ENCODE results near the gene CRTC3. TPM values are rescaled to one million over a fixed set of nuclear protein-coding genes. Genes with fewer than 3 reads are reported as not detected.
A peak's percentile ranks its signal among the peaks of the same experiment; 100 is the strongest.
"Not testable (repeated sequence)": the region's sequence is repeated elsewhere in the genome, so short reads cannot be mapped to it uniquely, and the experiment has no call there.

CRTC3 gene
- total RNA-seq, 1 donor: 58.2 TPM

DNA sequence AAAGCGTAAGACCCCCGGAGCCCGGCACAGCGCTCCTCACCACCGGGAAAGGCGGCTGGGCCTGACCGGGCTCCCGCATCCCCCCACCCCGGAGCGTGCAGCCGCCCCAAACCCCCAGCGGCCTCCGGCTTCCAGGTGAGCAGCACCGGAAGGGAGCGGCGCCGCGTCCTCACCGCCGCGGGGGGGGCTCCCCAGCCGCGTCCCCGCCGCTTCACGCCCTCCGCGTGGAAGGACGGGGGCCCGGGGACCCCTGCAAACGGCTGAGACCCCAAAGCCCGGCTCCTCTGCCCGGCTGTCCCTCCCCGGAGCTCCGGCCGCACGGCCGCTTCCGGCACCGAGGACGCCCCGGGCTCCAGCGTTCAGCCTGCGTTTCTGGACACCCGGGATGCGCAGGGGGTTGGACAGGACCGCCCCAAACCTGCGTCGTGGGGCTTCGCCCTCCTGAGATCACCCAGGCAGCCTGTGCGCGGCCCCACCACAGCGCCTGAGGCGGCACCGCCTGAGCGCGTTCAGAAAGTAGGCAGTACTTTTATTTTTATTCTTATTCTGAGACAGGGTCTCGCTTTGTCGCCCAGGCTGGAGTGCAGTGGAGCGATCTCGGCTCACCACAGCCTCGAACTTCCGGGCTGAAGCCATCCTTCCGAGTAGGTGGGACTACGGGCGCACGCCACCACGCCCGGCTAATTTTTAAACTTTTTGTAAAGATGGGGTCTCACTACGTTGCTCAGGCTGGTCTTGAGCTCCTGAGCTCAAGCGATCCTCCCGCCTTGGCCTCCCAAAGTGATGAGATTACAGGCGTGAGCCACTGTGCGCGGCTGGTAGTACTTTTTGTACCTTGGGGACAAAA is 135.8 kb downstream of the CRTC3 start:
- peaks cover 3% of the 10 kb centered on the region for H3K27me3 ChIP-seq (ENCODE audit: insufficient read depth, low read length)
- H3K9me3 ChIP-seq (ENCODE audit: low read depth, low read length): no peaks in the 10 kb centered on the region
- H3K4me3 ChIP-seq (ENCODE audit: low read length): peak overlapping the region; percentile 67
- H3K4me1 ChIP-seq (ENCODE audit: insufficient read depth, low read length): peaks cover 42% of the 10 kb centered on the region

DNA sequence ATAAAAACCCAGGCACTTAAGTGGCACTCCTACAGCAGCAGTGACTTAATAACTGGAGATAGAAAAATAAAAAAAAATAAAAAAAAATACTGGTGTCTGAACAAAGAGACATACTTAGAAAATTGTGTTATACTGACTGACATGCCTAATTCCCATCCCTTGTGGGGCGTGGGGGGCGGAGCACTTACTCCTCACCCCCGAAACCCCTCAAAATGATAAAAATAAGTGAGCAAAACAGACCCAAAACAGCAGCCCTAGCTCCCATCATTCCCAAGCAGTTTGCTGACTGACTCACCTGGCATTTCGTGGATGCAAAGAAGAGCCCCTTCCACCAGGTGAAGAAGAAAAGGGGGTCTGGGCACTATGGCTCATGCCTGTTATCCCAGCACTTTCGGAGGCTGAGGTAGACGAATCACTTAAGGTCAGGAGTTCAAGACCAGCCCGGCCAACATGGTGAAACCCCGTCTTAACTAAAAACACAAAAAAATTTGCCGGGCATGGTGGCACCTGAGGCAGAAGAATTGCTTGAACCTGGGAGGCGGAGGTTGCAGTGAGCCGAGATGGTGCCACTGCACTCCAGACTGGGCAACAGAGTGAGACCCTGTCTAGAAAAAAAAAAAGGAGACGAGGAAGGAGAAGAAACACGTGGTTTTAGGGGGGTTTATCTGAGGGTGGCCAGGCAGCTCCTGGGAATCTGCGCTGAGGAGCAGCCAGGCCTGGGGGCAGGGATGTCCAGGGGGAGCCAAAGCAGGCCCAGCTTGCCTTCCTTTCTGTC is 136.6 kb downstream of the CRTC3 start:
- H3K9me3 ChIP-seq (ENCODE audit: low read depth, low read length): no peaks in the 10 kb centered on the region
- peaks cover 3% of the 10 kb centered on the region for H3K27me3 ChIP-seq (ENCODE audit: insufficient read depth, low read length)
- H3K4me1 ChIP-seq (ENCODE audit: insufficient read depth, low read length): peaks cover 34% of the 10 kb centered on the region
- H3K4me3 ChIP-seq (ENCODE audit: low read length): peak overlapping the region; percentile 67

DNA sequence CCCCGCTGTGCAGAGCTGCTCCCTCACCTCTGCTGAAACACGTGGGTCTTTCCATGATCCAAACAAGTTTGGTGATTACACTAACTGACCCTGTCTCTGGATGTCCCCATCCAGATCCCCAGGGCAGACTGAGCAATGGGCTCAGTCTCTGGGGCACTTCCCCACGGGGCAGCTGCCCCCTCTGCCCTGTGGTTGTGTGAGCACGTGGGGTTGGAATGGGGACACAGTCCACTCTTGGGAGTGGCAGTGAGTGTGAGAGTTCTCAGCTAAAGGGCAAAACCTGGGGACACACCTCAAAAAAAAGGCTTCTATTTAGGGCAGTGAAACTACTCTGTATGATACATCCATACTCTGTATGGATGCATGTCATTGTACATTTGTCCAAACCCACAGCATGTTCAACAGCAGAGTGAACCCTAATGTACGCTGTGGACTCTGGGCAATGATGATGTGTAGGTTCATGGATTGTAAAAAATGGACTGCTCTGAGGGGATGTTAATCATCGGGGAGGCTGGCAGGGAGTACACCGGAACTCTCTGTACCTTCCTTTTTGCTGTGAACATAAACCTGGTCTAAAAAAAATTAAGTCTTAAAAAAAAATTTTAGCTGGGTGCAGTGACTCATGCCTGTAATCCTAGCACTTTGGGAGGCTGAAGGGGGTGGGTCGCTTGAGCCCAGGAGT is 137.5 kb downstream of the CRTC3 start:
- H3K4me1 ChIP-seq (ENCODE audit: insufficient read depth, low read length): peaks cover 25% of the 10 kb centered on the region
- H3K4me3 ChIP-seq (ENCODE audit: low read length): no peak overlapping the region
- H3K27me3 ChIP-seq (ENCODE audit: insufficient read depth, low read length): peaks cover 3% of the 10 kb centered on the region
- H3K9me3 ChIP-seq (ENCODE audit: low read depth, low read length): no peaks in the 10 kb centered on the region

DNA sequence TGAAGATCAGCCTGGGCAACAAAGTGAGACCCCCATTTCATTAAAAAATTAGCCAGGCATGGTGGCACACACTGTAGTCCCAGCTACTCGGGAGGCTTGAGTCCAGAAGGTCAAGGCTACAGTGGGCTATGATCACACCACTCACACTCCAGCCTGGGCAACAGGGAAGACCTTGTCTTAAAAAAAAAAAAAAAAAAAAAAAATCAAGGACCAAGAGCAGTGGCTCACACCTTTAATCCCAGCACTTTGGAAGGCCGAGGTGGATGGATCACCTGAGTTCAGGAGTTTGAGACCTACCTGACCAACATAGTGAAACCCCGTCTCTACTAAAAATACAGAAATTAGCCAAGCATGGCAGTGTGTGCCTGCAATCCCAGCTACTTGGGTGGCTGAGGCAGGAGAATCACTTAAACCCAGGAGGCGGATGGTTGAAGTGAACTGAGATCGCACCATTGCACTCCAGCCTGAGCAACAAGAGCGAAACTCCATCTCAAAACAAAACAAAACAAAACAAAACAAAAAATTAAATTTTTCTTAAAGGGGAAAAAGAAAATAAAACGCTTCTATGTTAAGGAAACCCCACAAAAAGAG is 138.1 kb downstream of the CRTC3 start:
- H3K4me3 ChIP-seq (ENCODE audit: low read length); H3K9me3 ChIP-seq (ENCODE audit: low read depth, low read length); H3K27me3 ChIP-seq (ENCODE audit: insufficient read depth, low read length): not testable (repeated sequence)
- H3K4me1 ChIP-seq (ENCODE audit: insufficient read depth, low read length): peaks cover 23% of the 10 kb centered on the region

DNA sequence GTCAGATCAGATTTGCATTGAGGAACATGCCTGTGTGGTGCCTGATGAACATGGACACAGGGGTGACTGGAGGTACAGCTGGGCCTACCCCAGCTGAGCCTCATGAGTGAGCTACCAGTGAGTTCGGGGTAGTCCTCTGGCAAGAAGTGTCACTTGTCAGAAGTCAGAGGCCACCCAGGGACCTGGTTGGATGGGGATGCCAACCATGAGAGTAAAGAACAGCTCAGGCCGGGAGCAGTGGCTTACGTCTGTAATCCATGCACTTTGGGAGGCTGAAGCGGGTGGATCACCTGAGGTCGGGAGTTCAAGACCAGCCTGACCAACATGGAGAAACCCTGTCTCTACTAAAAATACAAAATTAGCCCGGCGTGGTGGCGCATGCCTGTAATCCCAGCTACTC is 140.9 kb downstream of the CRTC3 start:
- not testable (repeated sequence) for H3K9me3 ChIP-seq (ENCODE audit: low read depth, low read length)

DNA sequence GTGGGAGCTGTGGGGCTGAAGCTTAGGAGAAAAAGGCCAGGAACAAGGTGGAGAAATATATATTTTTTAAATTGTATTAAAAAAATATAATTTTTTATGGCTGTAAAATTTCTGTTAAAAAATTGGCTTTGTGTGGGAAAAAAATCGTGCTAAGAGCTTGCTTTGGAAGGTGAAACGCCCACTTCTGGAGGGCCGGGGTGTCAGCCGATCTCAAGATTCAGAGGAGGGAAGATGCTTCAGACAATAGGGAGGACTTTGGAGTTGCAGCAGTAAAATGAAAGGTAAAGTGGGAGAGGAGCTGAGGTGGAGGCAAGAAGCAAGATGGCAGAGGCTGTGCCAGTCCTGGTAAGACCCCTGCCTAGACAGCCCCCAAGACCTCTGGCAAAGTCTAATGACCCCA is 141.5 kb downstream of the CRTC3 start:
- Histone ChIP-seq H3K27me3 (ENCODE audit: insufficient read depth, low read length) (no peaks in the 10 kb centered on the region), H3K4me1 (ENCODE audit: insufficient read depth, low read length) (peaks cover 5% of the 10 kb centered on the region), H3K4me3 (ENCODE audit: low read length) (no peak overlapping the region), H3K9me3 (ENCODE audit: low read depth, low read length) (no peaks in the 10 kb centered on the region)

More for the DNA sequence above, 140.9 kb downstream of the CRTC3 start:
- not testable (repeated sequence) for H3K4me3 ChIP-seq (ENCODE audit: low read length); H3K27me3 ChIP-seq (ENCODE audit: insufficient read depth, low read length)
- peaks cover 11% of the 10 kb centered on the region for H3K4me1 ChIP-seq (ENCODE audit: insufficient read depth, low read length)

DNA sequence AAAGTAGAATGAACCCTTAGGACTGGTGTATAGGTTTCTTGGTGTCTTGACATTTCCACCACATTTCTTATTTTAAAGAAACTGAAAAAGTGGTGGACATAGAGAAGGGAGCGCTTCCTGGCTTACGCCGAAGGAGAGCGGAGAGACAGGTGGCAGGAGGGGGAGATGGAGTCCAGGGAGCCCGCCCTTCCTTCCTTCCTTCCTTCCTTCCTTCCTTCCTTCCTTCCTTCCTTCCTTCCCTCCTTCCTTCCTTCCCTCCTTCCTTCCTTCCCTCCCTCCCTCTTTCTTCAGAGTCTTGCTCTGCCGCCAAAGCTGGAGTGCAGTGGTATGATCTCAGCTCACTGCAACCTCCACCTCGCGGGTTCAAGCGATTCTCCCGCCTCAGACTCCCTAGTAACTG is 143.6 kb downstream of the CRTC3 start:
- H3K9me3 ChIP-seq (ENCODE audit: low read depth, low read length); H3K4me3 ChIP-seq (ENCODE audit: low read length); H3K4me1 ChIP-seq (ENCODE audit: insufficient read depth, low read length); H3K27me3 ChIP-seq (ENCODE audit: insufficient read depth, low read length): not testable (repeated sequence)

DNA sequence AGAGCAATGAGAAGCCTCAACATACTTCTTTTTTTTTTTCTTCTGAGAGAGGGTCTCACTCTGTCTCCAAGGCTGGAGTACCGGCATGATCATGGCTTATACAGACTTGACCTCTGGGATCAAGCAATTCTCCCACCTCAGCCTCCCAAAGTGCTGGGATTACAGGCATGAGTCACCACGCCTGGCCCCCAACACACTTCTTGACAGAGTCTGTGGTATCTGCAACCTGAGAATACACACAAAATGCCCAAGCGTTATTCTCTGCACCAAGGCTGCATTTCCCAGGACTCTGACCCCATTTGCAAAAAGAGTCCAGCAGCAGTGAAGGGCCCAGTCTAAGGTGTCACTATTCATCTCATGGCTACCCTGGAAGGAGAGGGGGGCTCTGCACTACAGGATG is 144.8 kb downstream of the CRTC3 start:
- H3K27me3 ChIP-seq (ENCODE audit: insufficient read depth, low read length): no peaks in the 10 kb centered on the region
- H3K4me3 ChIP-seq (ENCODE audit: low read length): no peak overlapping the region
- peaks cover 11% of the 10 kb centered on the region for H3K4me1 ChIP-seq (ENCODE audit: insufficient read depth, low read length)
- no peaks in the 10 kb centered on the region for H3K9me3 ChIP-seq (ENCODE audit: low read depth, low read length)

DNA sequence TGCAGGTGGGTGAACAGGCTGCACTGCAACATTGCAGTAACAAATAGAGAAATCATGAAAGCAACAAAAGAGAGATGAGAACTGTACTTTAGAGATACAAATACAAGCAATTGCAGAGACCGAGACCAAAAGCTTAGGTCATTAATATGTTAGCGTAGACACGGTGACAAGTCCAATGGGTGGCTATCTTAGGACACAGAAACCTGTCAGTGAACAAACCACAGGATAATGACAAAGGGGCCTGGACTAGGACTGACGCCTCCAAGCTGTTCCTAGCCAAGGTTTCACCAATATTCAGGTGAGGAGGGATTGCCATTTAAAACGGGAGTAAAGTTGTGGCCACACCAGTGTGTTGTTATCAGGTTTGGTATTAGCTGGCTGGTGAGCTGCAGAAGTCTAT is 145.7 kb downstream of the CRTC3 start:
- Histone ChIP-seq H3K4me1 (ENCODE audit: insufficient read depth, low read length) (peaks cover 11% of the 10 kb centered on the region), H3K9me3 (ENCODE audit: low read depth, low read length) (no peaks in the 10 kb centered on the region), H3K4me3 (ENCODE audit: low read length) (no peak overlapping the region), H3K27me3 (ENCODE audit: insufficient read depth, low read length) (no peaks in the 10 kb centered on the region)

DNA sequence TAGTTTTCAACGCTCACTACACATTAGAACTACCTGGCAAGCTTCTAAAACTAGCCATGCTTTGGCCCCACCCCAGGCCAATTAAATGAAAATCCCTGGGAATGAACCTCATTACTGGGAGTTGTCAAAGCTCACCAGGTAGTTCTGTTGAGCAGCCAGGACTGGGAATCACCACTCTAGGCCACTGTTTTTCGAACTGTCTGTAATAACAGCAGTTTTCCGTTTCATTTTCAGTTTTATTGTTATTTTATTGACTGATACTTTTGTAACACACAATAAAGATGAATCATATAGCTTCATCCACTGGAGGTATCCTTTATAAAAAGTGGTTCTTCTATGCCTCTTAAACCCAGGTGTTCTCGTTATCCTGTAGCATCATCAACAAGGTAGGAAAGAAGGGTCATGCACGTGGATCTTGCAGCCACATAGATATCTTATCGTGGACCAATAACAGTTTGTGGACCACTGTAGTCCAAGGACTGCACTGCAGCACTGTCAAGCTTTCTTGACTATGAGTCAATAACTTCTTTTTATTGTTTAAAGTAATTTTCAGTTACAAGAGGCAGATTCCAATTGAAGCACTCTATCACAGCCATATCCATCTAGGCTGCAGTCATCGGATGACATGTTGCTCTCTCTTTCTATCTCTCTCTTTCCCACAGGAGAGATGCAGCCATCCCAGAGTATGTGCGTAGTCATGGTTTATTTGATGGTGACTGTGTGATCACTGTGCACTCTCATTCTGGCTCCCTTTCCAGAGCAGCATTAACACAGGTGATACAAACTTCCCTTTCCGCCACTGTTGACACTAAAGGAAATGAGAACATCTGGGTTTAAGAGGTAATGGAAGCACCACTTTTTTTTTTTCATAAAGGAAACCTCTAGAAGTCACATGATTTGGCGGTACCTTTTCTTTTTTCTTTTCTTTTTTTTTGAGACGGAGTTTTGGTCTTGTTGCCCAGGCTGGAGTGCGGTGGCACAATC is 148.4 kb downstream of the CRTC3 start:
- Histone ChIP-seq H3K4me3 (ENCODE audit: low read length) (no peak overlapping the region), H3K27me3 (ENCODE audit: insufficient read depth, low read length) (no peaks in the 10 kb centered on the region), H3K4me1 (ENCODE audit: insufficient read depth, low read length) (peaks cover 11% of the 10 kb centered on the region), H3K9me3 (ENCODE audit: low read depth, low read length) (no peaks in the 10 kb centered on the region)

DNA sequence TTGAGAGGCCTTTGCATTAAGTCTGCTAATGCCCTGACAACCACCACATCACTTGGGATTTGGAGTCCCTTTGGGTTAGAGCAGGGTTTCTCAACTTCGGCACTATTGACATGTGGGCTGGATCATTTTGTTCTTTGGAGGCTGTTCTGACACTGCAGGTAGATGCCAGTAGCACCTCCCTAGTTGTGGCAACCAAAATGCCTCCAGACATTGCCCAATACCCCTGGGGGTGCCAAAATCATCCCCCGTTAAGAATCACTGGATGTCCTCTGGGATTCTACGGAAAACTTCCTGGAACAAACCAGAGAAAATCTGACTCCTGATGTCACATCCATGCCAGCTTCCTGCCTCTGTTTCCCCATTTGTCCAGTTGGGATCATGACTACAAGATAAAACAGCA is 150.2 kb downstream of the CRTC3 start:
- H3K27me3 ChIP-seq (ENCODE audit: insufficient read depth, low read length): no peaks in the 10 kb centered on the region
- no peak overlapping the region for H3K4me3 ChIP-seq (ENCODE audit: low read length)
- H3K9me3 ChIP-seq (ENCODE audit: low read depth, low read length): no peaks in the 10 kb centered on the region
- peaks cover 11% of the 10 kb centered on the region for H3K4me1 ChIP-seq (ENCODE audit: insufficient read depth, low read length)

DNA sequence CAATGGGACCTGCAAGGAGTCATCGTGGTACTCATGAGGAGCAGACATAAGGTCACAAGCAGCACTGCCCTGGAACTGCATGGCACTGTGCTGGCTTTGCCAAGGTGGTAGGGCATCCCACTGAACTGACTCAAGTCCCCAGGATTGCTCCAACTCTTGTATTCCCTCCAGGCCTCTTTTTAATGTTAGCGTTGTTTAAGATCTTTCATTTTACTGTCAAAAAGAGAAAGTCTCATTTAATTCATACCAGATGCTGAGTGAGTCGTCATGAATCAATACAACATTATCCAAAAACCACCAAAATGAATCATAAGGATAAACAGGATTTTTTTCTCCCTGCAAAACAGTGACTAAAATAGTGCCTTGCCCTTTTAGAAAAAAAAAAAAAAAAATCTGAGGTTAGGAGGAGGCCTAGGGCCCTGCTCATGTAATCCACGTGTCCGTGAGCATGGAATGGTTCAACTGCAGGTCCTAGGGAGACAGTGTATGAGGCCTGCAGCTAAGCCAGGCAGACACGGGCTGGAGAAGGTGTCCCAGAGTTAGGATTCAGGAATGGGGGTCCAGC is 150.7 kb downstream of the CRTC3 start:
- H3K4me3 ChIP-seq (ENCODE audit: low read length): no peak overlapping the region
- no peaks in the 10 kb centered on the region for H3K27me3 ChIP-seq (ENCODE audit: insufficient read depth, low read length)
- no peaks in the 10 kb centered on the region for H3K9me3 ChIP-seq (ENCODE audit: low read depth, low read length)
- H3K4me1 ChIP-seq (ENCODE audit: insufficient read depth, low read length): peaks cover 15% of the 10 kb centered on the region

DNA sequence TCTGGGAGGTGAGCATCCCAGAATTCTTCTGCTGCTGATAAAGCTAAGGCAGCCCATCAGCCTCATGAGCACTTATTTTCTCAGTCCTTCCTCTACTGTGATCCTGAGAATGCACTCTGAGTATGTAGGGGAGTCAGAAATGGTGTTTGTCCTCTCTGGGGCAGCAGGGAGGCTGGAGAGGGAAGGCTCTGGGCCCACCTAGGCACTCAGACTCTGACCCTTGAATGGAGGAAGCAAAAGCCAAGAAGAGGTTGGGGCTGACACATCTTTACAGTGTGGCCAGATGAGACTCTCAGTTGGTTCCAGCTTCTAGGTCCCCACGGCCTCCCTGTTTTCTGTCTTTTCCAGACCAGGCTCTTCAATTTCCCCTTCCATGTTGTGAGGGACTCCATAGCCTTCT is 151.3 kb downstream of the CRTC3 start:
- peaks cover 21% of the 10 kb centered on the region for H3K4me1 ChIP-seq (ENCODE audit: insufficient read depth, low read length)
- H3K9me3 ChIP-seq (ENCODE audit: low read depth, low read length): no peaks in the 10 kb centered on the region
- no peak overlapping the region for H3K4me3 ChIP-seq (ENCODE audit: low read length)
- no peaks in the 10 kb centered on the region for H3K27me3 ChIP-seq (ENCODE audit: insufficient read depth, low read length)

DNA sequence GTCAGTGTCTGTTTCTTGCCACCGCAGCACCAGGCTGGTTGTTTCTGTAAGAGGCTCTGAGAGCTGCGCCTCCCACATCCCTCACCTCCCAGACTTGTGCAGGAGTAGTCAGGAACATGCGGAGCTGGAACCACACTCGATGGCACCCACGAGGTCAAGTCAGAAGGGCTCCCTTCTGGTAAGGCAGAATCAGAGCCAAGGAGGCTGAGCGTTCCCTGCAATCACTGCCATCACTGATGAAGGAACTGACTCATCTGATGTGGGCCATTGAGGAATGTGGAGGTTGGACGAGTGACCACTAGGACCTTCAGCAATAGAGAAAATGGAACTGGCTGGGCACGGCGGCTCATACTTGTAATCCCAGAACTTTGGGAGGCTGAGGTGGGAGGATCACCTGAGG is 151.8 kb downstream of the CRTC3 start:
- H3K9me3 ChIP-seq (ENCODE audit: low read depth, low read length): no peaks in the 10 kb centered on the region
- H3K4me1 ChIP-seq (ENCODE audit: insufficient read depth, low read length): peaks cover 25% of the 10 kb centered on the region
- no peaks in the 10 kb centered on the region for H3K27me3 ChIP-seq (ENCODE audit: insufficient read depth, low read length)
- H3K4me3 ChIP-seq (ENCODE audit: low read length): no peak overlapping the region

All from mononuclear cell (primary cell).